ENCODE measurements around the gene MTCL1. TPM values are rescaled to one million over a fixed set of nuclear protein-coding genes. Genes with fewer than 3 reads are reported as not detected.

Gene MTCL1
- total RNA-seq, 1 donor from 2014 or later = 54.4 TPM

- Mint-ChIP-seq H3K4me3 (ENCODE audit: unreplicated experiment) (no peak overlapping the region), H3K27me3 (ENCODE audit: low read depth) (no peaks in the 10 kb centered on the region), H3K4me1 (ENCODE audit: low read depth) (peaks cover 12% of the 10 kb centered on the region), H3K9me3 (ENCODE audit: low read depth) (no peaks in the 10 kb centered on the region), H3K36me3 (ENCODE audit: low read depth) (no peaks in the 10 kb centered on the region), H3K27ac (ENCODE audit: unreplicated experiment) (no peak overlapping the region)
- TF ChIP-seq CTCF (IDR thresholded peaks at IDR 0.05) = no peak
- DNase-seq (ENCODE audit: low spot score) = no peak
Measured at GRCh38 chr18:8668381-8668780, 37.0 kb upstream of the MTCL1 start.

- Mint-ChIP-seq H3K27ac (ENCODE audit: unreplicated experiment) (no peak overlapping the region), H3K4me3 (ENCODE audit: unreplicated experiment) (no peak overlapping the region), H3K4me1 (ENCODE audit: low read depth) (peaks cover 12% of the 10 kb centered on the region), H3K36me3 (ENCODE audit: low read depth) (no peaks in the 10 kb centered on the region), H3K27me3 (ENCODE audit: low read depth) (no peaks in the 10 kb centered on the region), H3K9me3 (ENCODE audit: low read depth) (no peaks in the 10 kb centered on the region)
- no peak for DNase-seq (ENCODE audit: low spot score)
- TF ChIP-seq CTCF (IDR thresholded peaks at IDR 0.05) = no peak
Measured at GRCh38 chr18:8669571-8669970, 35.8 kb upstream of the MTCL1 start.

- DNase-seq (ENCODE audit: low spot score) = no peak
- TF ChIP-seq CTCF (IDR thresholded peaks at IDR 0.05) = no peak
- Mint-ChIP-seq H3K4me1 (ENCODE audit: low read depth) (peaks cover 1% of the 10 kb centered on the region), H3K36me3 (ENCODE audit: low read depth) (no peaks in the 10 kb centered on the region), H3K4me3 (ENCODE audit: unreplicated experiment) (no peak overlapping the region), H3K9me3 (ENCODE audit: low read depth) (no peaks in the 10 kb centered on the region), H3K27ac (ENCODE audit: unreplicated experiment) (no peak overlapping the region), H3K27me3 (ENCODE audit: low read depth) (no peaks in the 10 kb centered on the region)
Measured at GRCh38 chr18:8673256-8674209, 31.8 kb upstream of the MTCL1 start.

- H3K27ac Mint-ChIP-seq (ENCODE audit: unreplicated experiment) = no peak overlapping the region
- H3K4me1 Mint-ChIP-seq (ENCODE audit: low read depth) = no peaks in the 10 kb centered on the region
- DNase-seq (ENCODE audit: low spot score) = no peak
- no peaks in the 10 kb centered on the region for H3K36me3 Mint-ChIP-seq (ENCODE audit: low read depth)
- no peak for TF ChIP-seq CTCF (IDR thresholded peaks at IDR 0.05)
- no peak overlapping the region for H3K4me3 Mint-ChIP-seq (ENCODE audit: unreplicated experiment)
- no peaks in the 10 kb centered on the region for H3K9me3 Mint-ChIP-seq (ENCODE audit: low read depth)
- H3K27me3 Mint-ChIP-seq (ENCODE audit: low read depth) = no peaks in the 10 kb centered on the region
Measured at GRCh38 chr18:8675057-8675456, 30.3 kb upstream of the MTCL1 start.

GRCh38 chr18:8681196-8681595 is 24.2 kb upstream of the MTCL1 start:
- Mint-ChIP-seq H3K27me3 (ENCODE audit: low read depth) (no peaks in the 10 kb centered on the region), H3K9me3 (ENCODE audit: low read depth) (no peaks in the 10 kb centered on the region), H3K4me1 (ENCODE audit: low read depth) (peaks cover 11% of the 10 kb centered on the region), H3K36me3 (ENCODE audit: low read depth) (no peaks in the 10 kb centered on the region), H3K27ac (ENCODE audit: unreplicated experiment) (no peak overlapping the region), H3K4me3 (ENCODE audit: unreplicated experiment) (no peak overlapping the region)
- no peak for TF ChIP-seq CTCF (IDR thresholded peaks at IDR 0.05)
- no peak for DNase-seq (ENCODE audit: low spot score)

Data from chondrocyte (in vitro differentiated cells).